T-helper 2 cell treated with Interferon-gamma antibody and Interleukin-4, amounts not matched to agents 5 μg/mL and 100 μg/mL, for 36 hours (primary cell): Measurements from ENCODE around the gene IL4I1.

Source experiments
- DNase-seq: peaks from one replicate; pipeline ENCODE4 v3.0.0; 2021; ENCODE audit warnings: low spot score
- H3K27ac Mint-ChIP-seq: one replicate; pipeline ENCODE4 v1.8.0; 2021; ENCODE audit warnings: mild to moderate bottlenecking, mixed read lengths
- H3K27me3 Mint-ChIP-seq: one replicate; pipeline ENCODE4 v1.8.0; 2021; ENCODE audit warnings: low read depth, mixed read lengths
- H3K36me3 Mint-ChIP-seq: one replicate; pipeline ENCODE4 v1.8.0; 2021; ENCODE audit warnings: low read depth, mixed read lengths
- H3K4me1 Mint-ChIP-seq: one replicate; pipeline ENCODE4 v1.8.0; 2021; ENCODE audit warnings: low read depth, mixed read lengths
- H3K4me3 Mint-ChIP-seq: one replicate; pipeline ENCODE4 v1.8.0; 2022; ENCODE audit warnings: mild to moderate bottlenecking, moderate library complexity, mixed read lengths
- H3K9me3 Mint-ChIP-seq: one replicate; pipeline ENCODE4 v1.8.0; 2021; ENCODE audit warnings: mixed read lengths

Gene IL4I1

DNA sequence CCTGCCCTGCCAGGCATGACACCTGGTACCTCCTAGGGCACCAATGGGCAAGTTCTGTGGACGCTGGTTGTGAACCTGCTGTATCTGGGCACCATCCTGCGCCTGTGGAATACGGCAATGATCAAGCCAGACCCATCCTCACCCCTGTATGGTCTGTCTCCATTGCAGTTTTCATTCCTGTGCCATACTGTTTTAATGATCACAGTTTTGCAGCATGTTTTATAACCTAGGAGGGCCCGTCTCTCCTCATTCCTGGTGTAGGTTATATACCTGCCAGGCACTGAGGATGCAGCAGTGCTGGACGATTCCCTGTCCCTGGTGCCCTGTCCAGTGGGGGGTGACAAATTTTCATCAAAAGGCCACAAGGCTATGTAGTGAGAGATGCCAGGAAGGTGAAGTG is 13.6 kb downstream of the IL4I1 start:
- no peaks in the 10 kb centered on the region for H3K27me3 Mint-ChIP-seq
- no peak overlapping the region for H3K4me3 Mint-ChIP-seq
- no peaks in the 10 kb centered on the region for H3K9me3 Mint-ChIP-seq
- DNase-seq, result no peak
- H3K36me3 Mint-ChIP-seq, result peaks cover 40% of the 10 kb centered on the region
- peaks cover 6% of the 10 kb centered on the region for H3K4me1 Mint-ChIP-seq
- no peak overlapping the region for H3K27ac Mint-ChIP-seq

DNA sequence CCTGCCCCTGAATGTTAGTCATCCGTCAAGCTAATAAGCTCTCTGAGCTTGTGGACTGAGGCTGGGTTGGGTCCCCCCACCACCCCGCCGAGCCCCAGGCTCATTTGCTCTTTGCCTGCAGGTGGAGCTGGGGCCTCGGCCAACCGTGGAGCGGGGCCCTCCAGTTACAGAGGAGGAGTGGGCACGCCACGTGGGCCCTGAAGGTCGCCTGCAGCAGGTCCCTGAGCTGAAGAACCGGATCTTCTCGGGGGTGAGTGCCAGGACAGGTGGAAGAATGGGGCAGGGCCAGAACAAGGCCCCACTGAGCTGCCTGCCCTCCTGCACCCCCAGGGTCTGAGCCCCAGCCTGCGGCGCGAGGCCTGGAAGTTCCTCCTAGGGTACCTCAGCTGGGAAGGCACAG is 14.0 kb downstream of the IL4I1 start:
- Mint-ChIP-seq H3K36me3 (peaks cover 42% of the 10 kb centered on the region), H3K4me1 (peaks cover 9% of the 10 kb centered on the region), H3K27ac (no peak overlapping the region), H3K4me3 (no peak overlapping the region), H3K27me3 (no peaks in the 10 kb centered on the region), H3K9me3 (no peaks in the 10 kb centered on the region)
- DNase-seq, result no peak

DNA sequence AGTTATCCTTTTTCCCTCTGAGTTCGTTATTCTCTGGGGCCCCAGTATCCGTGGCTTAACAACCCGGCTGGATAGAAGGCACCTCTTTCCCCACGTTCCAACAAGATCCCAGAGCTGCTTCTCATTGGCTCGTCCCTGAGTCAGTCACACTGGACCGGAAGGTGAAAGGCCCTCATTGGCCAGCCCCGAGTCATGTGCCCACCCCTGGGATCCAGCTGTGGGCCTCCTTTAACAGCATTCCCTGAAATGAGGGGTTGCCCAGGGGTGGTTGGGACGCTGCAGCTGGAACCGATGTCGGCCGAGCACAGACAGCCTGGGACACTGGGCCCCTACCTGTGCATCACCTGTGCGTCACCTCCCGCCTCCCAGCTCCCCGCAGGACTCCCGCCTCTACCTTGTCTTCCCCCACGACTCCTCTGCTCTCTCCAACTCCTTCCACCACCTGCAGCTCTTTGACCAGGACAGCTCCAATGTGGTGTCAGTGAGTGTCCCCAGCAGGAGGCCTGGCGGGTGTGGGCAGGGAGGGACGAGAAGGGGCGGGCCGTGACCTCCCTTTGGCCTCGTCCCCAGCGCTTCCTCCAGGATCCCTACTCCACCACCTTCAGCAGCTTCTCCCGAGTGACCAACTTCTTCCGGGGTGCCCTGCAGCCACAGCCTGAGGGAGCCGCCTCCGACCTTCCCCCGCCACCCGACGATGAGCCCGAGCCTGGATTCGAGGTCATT is 14.9 kb downstream of the IL4I1 start:
- H3K27me3 Mint-ChIP-seq, result no peaks in the 10 kb centered on the region
- no peak overlapping the region for H3K27ac Mint-ChIP-seq
- no peak overlapping the region for H3K4me3 Mint-ChIP-seq
- H3K4me1 Mint-ChIP-seq, result peaks cover 9% of the 10 kb centered on the region
- no peak for DNase-seq
- H3K9me3 Mint-ChIP-seq, result no peaks in the 10 kb centered on the region
- peaks cover 42% of the 10 kb centered on the region for H3K36me3 Mint-ChIP-seq

DNA sequence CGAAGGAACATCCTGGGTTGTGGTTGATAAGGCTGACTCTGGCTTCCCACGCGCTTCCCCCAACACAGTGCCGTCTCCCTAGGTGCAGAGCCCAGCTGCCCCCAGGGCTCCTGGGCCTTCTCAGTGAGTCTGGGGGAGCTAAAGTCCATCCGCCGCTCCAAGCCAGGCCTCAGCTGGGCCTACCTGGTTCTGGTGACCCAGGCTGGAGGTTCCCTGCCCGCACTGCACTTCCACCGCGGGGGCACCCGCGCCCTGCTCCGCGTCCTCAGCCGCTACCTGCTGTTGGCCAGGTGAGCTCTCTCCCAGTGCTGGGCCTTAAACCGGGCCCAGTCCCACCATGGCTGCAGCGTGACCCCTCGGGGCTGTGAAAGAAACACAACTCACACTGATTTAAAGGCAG is 15.5 kb downstream of the IL4I1 start:
- Mint-ChIP-seq H3K9me3 (no peaks in the 10 kb centered on the region), H3K4me3 (no peak overlapping the region), H3K4me1 (peaks cover 9% of the 10 kb centered on the region), H3K27ac (no peak overlapping the region), H3K36me3 (peaks cover 42% of the 10 kb centered on the region), H3K27me3 (no peaks in the 10 kb centered on the region)
- no peak for DNase-seq

DNA sequence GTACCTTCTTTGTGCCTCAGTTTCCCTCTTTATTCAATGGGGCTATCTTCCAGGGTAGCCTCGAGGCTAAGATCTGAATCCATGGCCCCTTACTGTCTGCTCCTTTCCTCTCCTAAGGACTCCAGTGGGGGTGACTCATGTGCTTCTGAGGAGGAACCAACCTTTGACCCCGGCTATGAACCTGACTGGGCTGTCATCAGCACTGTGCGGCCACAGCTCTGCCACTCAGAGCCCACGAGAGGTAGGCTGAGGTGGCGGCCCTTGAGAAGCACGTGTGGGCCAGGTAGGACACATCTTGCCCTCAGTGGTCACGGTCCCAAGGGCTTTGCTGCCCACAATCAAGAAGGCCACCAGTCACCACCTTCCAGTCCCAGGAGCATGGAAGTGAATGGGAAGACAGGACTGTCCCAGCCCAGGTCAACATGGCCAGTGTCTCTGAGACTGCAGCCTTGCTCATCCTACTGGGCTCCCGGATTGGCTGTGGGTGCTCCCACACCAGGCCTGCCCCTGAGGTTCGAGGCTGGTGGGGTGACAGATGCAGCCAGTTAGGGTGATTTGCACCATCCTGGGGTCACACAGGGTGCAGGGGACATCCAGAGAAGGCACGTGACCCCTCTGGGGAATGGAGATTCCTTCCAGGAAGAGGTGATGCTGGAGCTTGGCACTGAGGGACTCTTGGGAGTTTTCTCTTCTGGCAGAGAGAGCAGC is 16.4 kb downstream of the IL4I1 start:
- no peaks in the 10 kb centered on the region for H3K9me3 Mint-ChIP-seq
- H3K36me3 Mint-ChIP-seq, result peaks cover 41% of the 10 kb centered on the region
- no peak overlapping the region for H3K27ac Mint-ChIP-seq
- no peak for DNase-seq
- no peak overlapping the region for H3K4me3 Mint-ChIP-seq
- no peaks in the 10 kb centered on the region for H3K27me3 Mint-ChIP-seq
- H3K4me1 Mint-ChIP-seq, result peaks cover 15% of the 10 kb centered on the region

DNA sequence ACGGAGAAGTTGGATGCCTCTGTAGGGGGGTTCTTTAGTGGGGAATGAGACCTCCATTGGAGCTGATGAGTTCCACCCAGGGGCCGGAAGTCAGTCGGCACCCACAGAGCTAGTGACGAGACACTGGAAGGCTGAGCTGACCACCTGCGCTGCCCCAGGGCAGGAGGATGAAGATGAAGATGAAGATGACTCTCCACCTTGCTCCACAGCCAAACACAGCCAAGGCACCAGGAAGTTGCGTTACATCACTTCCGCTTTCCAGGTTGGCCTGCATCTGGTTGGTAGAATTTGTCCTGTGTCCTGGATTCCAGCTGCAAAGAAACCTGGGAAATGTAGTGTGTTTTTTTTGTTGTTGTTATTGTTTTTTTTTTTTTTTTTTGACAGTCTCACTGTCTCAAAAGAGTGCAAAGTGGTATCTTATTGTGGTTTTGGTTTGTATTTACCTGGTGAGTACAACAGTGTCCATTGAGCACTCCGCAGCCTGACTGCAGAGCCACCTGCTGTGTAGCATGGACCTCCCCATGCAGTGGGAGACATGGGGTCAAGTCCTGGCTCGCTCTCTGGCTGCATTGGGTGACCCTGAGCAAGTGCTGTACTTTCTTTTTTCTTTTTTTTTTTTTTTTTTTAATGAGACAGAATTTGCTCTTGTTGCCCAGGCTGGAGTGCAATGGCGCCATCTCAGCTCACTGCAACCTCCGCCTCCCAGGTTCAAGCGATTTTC is 17.3 kb downstream of the IL4I1 start:
- Mint-ChIP-seq H3K27me3 (no peaks in the 10 kb centered on the region), H3K4me1 (peaks cover 19% of the 10 kb centered on the region), H3K9me3 (no peaks in the 10 kb centered on the region), H3K27ac (peak overlapping the region; percentile 60), H3K4me3 (peak overlapping the region; percentile 15), H3K36me3 (peaks cover 34% of the 10 kb centered on the region)
- no peak for DNase-seq

DNA sequence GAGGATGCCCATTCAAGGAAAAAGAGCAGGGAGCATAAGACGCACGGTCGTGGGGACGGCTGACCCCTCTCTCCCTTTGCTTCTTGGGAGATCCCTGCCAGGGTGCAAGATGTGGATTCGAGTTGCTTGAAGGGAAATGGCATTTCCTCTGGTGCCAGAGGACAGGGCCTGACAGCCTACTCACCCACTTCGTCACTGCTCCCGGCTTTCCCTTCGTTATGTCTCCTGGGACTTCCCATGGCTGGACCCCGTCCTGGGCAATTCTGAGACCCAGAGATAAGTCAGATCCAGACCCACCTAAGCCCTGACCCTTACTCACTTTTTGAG is 18.0 kb downstream of the IL4I1 start:
- H3K27ac Mint-ChIP-seq, result peak overlapping the region; percentile 60
- H3K4me3 Mint-ChIP-seq, result no peak overlapping the region
- H3K36me3 Mint-ChIP-seq, result peaks cover 31% of the 10 kb centered on the region
- H3K4me1 Mint-ChIP-seq, result peaks cover 19% of the 10 kb centered on the region
- no peaks in the 10 kb centered on the region for H3K9me3 Mint-ChIP-seq
- no peaks in the 10 kb centered on the region for H3K27me3 Mint-ChIP-seq
- DNase-seq, result no peak

DNA sequence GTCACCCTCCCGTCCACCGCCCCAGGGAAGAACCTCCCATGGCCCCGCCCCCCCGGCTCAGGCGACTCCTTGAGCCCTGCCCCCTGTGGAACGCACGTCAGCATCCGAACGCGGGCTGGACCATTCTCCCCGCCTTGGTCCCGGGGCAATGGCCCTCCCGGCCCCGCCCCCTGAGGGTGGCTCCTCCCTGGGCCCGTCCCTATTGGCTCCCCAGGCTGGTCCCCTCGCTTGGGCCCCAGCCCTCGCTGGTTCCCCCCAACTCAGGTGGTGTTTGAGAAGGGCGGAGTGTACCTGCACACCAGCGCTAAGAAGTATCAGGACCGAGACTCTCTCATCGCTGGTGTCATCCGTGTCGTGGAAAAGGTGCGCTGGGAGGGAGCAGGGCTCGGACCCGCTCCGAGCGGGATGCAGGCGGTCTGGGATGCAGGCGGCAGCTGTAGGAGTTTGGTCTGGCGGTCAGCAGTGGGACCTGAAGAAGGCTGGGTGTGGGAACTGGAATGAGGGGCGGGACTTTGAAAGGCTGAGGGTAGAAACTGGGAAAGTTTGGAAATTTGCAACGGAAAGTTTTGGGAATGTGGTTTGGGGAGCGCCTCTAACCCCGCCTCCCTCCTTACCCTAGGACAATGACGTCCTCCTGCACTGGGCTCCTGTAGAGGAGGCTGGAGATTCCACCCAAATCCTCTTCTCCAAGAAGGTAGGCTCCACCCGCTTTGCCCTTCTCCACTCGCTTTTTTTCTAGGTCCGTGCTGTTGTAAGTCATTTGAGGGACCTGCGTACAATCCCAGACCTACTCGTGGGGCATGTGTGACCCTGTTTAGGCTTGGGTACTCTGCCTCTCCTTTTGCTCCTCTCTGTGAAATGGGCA is 18.6 kb downstream of the IL4I1 start:
- Mint-ChIP-seq H3K27me3 (no peaks in the 10 kb centered on the region), H3K4me3 (no peak overlapping the region), H3K9me3 (no peaks in the 10 kb centered on the region), H3K36me3 (peaks cover 25% of the 10 kb centered on the region), H3K4me1 (peaks cover 19% of the 10 kb centered on the region), H3K27ac (no peak overlapping the region)
- DNase-seq, result peak; percentile 98

DNA sequence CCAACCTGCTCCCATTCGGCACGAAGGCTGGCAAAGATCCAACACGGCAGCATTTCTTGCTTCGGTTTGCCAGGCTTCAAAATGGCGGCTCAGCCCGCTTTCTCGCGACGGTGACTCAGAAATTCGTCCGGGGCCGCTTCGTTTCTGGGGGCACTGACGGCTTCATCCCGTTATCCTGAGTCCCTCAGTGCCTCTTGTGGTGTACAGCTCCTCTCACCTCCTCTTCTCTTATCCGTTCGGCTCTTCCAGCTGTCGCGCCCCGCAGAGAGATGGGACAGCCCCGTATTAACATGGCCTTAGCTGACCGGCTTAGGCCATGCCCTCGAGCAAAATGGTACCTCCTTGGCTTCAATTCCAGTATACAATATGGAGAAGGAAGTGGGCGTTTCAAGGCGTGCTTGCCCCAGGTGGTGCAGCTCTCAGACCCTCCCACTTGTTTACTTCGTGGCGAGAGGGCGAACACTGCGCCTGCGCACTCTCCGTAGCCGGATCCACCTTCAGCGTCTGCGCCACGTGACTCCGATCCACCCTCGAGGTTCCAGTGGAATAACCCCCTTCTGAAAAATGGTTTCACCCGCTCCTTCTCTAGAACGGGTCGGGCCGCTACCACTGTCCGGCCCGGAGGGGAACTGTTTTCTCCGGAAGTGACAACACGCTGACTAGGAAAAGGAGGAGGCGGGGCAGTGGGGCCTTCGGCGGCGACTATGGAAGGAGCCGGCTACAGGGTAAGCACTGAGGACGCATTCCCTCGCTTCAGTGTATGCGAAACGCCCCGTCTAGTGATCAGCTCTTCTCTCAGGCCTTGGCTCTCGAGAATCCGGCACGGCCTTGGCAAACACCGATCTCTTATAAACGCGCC is 19.4 kb downstream of the IL4I1 start, which contains the start of the genes AKT1S1 and TBC1D17:
Gene AKT1S1 (minus strand): TSS at position 336 of the 859 bp plus-strand sequence. CDS start 4,060 bp downstream, outside the sequence.
Gene TBC1D17 (plus strand): TSS at position 683 of the 859 bp plus-strand sequence. CDS start 22 bp downstream, at position 705.
- Mint-ChIP-seq H3K36me3 (peaks cover 17% of the 10 kb centered on the region), H3K9me3 (no peaks in the 10 kb centered on the region), H3K27ac (no peak within 1 kb of the TSS), H3K4me3 (no peak within 1 kb of the TSS), H3K27me3 (no peaks in the 10 kb centered on the region), H3K4me1 (peaks cover 19% of the 10 kb centered on the region)
- peak; percentile 100 for DNase-seq

DNA sequence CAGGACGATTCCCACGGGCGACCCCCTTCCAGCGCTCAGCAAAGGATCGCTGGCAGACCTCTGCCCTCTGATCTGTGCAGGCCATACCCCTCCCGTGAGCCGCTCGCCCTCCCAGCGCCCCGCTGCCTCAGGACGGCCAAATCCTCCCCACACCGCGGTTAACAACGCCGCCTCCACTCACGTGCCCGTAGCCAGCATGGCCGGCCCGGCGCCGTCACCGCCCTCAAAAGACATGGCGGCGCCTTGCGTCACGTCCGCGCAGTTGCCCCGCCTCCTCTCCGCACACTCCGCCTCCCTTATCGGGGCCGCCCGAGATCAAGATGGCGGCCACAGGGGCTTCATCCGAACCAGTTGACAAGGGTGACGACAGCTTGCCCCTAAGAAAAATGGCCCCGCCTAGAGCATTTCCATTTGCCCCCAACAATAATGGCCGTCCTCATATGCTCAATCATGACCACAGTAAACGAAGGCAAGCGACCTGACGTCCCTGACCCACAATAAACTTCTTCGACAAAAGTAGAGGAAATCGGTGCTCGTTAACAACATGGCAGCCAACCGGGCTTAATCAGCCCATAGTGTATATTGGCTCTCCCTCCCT is 20.2 kb downstream of the IL4I1 start:
- DNase-seq, result peak; percentile 97
- no peaks in the 10 kb centered on the region for H3K9me3 Mint-ChIP-seq
- no peak overlapping the region for H3K4me3 Mint-ChIP-seq
- no peak overlapping the region for H3K27ac Mint-ChIP-seq
- H3K27me3 Mint-ChIP-seq, result no peaks in the 10 kb centered on the region
- peaks cover 21% of the 10 kb centered on the region for H3K4me1 Mint-ChIP-seq
- H3K36me3 Mint-ChIP-seq, result peaks cover 9% of the 10 kb centered on the region

DNA sequence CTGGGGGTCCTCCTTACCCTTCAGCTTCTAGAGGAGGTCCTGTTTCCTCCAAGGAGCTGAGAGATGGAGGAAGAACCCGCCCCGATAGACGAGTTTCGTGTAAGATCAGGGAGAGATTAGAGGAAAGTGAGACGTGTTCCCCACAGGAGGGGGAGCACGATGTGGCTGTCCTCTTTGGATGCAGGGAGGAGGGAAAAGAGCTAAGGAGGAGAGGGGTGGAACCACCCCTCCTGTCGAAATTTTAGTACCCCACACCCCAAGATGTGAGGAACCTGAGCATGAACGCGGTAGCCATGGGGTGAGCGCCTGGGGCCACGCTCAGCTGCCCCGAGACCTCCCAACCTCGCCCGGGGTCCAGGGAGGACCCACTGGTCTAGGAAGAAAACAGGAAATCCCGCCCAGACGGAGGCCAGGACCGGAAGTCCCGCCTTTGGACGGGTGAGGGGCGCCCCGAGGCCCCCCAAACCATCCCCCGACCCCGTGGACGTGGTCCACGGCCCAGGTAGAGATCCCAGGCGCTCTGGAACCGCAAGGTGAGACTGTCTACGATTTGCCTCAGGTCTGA is 20.7 kb downstream of the IL4I1 start:
- Mint-ChIP-seq H3K9me3 (no peaks in the 10 kb centered on the region), H3K4me3 (no peak overlapping the region), H3K36me3 (peaks cover 7% of the 10 kb centered on the region), H3K4me1 (peaks cover 21% of the 10 kb centered on the region), H3K27me3 (no peaks in the 10 kb centered on the region), H3K27ac (no peak overlapping the region)
- DNase-seq, result peak; percentile 51

DNA sequence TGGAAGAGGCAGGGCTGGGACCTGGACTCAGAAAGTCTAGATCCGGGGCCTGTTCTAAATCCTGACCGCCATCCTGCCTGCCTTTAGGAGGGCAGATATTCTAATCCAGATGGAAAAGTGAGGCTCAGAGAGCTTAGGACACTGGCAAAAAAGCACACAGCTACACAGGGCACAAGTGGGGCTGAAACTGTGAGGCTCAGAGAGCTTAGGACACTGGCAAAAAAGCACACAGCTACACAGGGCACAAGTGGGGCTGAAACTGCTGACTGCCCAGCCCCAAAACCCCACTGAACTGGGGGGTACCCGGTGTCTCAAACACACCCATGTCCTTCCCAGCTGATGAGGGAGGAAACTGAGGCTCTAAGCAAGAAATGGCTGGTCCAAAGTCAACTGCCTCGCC is 21.5 kb downstream of the IL4I1 start:
- peaks cover 25% of the 10 kb centered on the region for H3K4me1 Mint-ChIP-seq
- H3K36me3 Mint-ChIP-seq, result peaks cover 11% of the 10 kb centered on the region
- no peaks in the 10 kb centered on the region for H3K9me3 Mint-ChIP-seq
- H3K4me3 Mint-ChIP-seq, result no peak overlapping the region
- DNase-seq, result no peak
- no peak overlapping the region for H3K27ac Mint-ChIP-seq
- no peaks in the 10 kb centered on the region for H3K27me3 Mint-ChIP-seq
